Naive thymus-derived CD4-positive, alpha-beta T cell (primary cell): Measurements from ENCODE around the gene SNRPD3. TPM values are rescaled to one million over a fixed set of nuclear protein-coding genes. Genes with fewer than 3 reads are reported as not detected.

Experiments
- ATAC-seq: fragments of 150-1000 bp; cut with Tn5 transposase; 2 replicates; pipeline ENCODE4 v1.10.0; 2021; ENCODE audit warnings: mild to moderate bottlenecking, moderate library complexity
- CTCF ChIA-PET: fragments of 350-600 bp; sonication (Branson Sonifier 250); formaldehyde crosslinking; loops from one replicate; lab custom pipeline; 2021; ENCODE audit warnings: antibody characterized with exemption; lab: Charles Lee
- POLR2A ChIA-PET: fragments of 350-600 bp; sonication (Branson Sonifier 250); formaldehyde crosslinking; loops from one replicate; lab custom pipeline; 2021; ENCODE audit warnings: antibody characterized with exemption, inconsistent platforms; lab: Charles Lee
- DNase-seq, 9 donors: peaks; one replicate each; pipeline versions ENCODE4 v3.0.0 to v3.0.0-alpha.2; 2020 to 2022; ENCODE audit warnings: mixed read lengths in 1 of 9
- H3K27ac ChIP-seq: one replicate; pipeline ENCODE4 v1.7.0; 2013; ENCODE audit warnings: mild to moderate bottlenecking, low read depth, low read length, moderate library complexity
- H3K27me3 ChIP-seq, 2 donors: one replicate each; pipeline ENCODE4 v1.7.0; 2013; ENCODE audit warnings: low read length in 2 of 2, mild to moderate bottlenecking in 2 of 2, moderate library complexity in 2 of 2; ENCODE audit not compliant: control insufficient read depth in 2 of 2, insufficient read depth in 2 of 2
- H3K36me3 ChIP-seq, 3 experiments: 1 replicate in 2 of 3; 2 replicates in 1 of 3; pipeline ENCODE4 v1.7.0; 2013; ENCODE audit warnings: low read length in 3 of 3, mild to moderate bottlenecking in 3 of 3, moderate library complexity in 1 of 3; ENCODE audit not compliant: insufficient read depth in 3 of 3, control insufficient read depth in 2 of 3
- H3K4me1 ChIP-seq, 2 donors: one replicate each; pipeline ENCODE4 v1.7.0; 2013; ENCODE audit warnings: low read length in 2 of 2, mild to moderate bottlenecking in 2 of 2, moderate library complexity in 1 of 2; ENCODE audit not compliant: control insufficient read depth in 2 of 2, insufficient read depth in 2 of 2
- H3K4me3 ChIP-seq: 2 replicates; pipeline ENCODE4 v1.7.0; 2013; ENCODE audit warnings: mild to moderate bottlenecking, low read length
- H3K9me3 ChIP-seq, 3 experiments: 1 replicate in 2 of 3; 2 replicates in 1 of 3; pipeline ENCODE4 v1.7.0; 2013; ENCODE audit warnings: low read length in 3 of 3; ENCODE audit not compliant: control insufficient read depth in 2 of 3
- H3K27ac Mint-ChIP-seq, 9 donors: one replicate each; pipeline ENCODE4 v1.8.0; 2020 to 2022; ENCODE audit warnings: mixed read lengths in 9 of 9, mild to moderate bottlenecking in 8 of 9, moderate library complexity in 5 of 9, inconsistent platforms in 2 of 9
- H3K27me3 Mint-ChIP-seq, 5 donors: one replicate each; pipeline ENCODE4 v1.8.0; 2021 to 2022; ENCODE audit warnings: mixed read lengths in 5 of 5, mild to moderate bottlenecking in 1 of 5
- H3K36me3 Mint-ChIP-seq, 5 donors: one replicate each; pipeline ENCODE4 v1.8.0; 2020 to 2022; ENCODE audit warnings: mixed read lengths in 5 of 5, mild to moderate bottlenecking in 3 of 5, inconsistent platforms in 1 of 5
- H3K4me1 Mint-ChIP-seq, 7 donors: one replicate each; pipeline ENCODE4 v1.8.0; 2020 to 2022; ENCODE audit warnings: mixed read lengths in 7 of 7, mild to moderate bottlenecking in 3 of 7, inconsistent platforms in 1 of 7
- H3K4me3 Mint-ChIP-seq, 10 donors: one replicate each; pipeline ENCODE4 v1.8.0; 2020 to 2022; ENCODE audit warnings: mild to moderate bottlenecking in 10 of 10, mixed read lengths in 10 of 10, moderate library complexity in 6 of 10, inconsistent platforms in 2 of 10
- H3K9me3 Mint-ChIP-seq, 11 donors: one replicate each; pipeline ENCODE4 v1.8.0; 2020 to 2022; ENCODE audit warnings: mixed read lengths in 11 of 11, mild to moderate bottlenecking in 4 of 11, inconsistent platforms in 1 of 11, moderate library complexity in 1 of 11
- intact Hi-C, 2 donors: fragments of 100-400 bp; cut with micrococcal nuclease; formaldehyde crosslinking; loops; one replicate each; pipeline ENCODE4 v1.15.1; 2023
- polyA plus RNA-seq, 2 donors: library from polyadenylated mRNA; unstranded; fragments of 300-500 nt; fragmentation: Illumina TruSeq; gene quantifications; one replicate each; pipeline ENCODE4 v1.2.3, GENCODE V29; 2021
- total RNA-seq, 6 experiments: library from RNA in 5 of 6; stranded (reverse) in 5 of 6; gene quantifications; 1 replicate in 5 of 6; 2 replicates in 1 of 6; pipeline ENCODE4 v1.2.3 and lab custom pipeline; 2021 to 2026

SNRPD3 gene
- total and polyA plus RNA-seq, 7 experiments from 2014 or later: 47.5 to 95.1 (median 83.8) TPM

DNA sequence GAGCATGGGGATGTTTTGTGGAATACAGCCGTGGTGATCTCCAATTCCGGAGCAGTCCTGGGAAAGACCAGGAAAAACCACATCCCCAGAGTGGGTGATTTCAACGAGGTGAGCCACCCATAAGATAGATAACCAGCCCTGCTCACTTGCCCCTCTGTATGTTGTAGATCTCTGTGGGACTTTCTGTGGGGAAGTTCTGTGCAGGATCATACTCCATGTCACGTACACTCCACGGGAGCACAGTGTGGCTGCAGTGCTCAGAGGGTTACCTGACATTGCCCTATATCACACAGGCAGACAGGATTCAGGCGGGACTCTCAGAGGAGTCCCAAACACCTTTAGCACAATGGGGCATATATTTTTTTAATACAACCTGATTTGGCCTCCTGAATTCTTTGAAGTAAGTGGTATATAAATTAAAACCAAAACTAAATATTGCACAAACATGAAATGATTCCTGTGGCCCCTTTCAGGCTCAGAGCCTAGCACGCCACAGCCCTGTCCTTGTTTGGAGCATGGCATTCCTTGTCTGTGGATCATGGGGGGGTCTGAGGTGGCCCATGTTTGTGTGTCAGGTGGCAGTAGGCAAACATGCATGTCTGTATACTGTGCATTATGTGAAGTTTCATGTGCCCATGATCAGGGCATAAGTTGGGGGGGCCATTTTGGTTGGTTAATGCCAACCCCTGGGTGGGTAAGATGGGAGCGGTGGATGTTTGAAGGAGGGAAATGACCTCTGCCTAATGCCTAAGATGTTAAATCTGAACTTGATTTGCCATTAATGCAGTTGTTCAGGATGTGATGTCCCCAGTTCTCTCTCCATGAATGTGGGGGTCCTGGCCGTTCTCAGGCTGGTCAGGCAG is 42.2 kb upstream of the SNRPD3 start:
- H3K27ac ChIP-seq: no peak overlapping the region
- no peak overlapping the region for H3K27ac Mint-ChIP-seq
- H3K9me3 Mint-ChIP-seq: no peaks in the 10 kb centered on the region
- H3K36me3 Mint-ChIP-seq: peaks cover 0 to 3% (median 0%) of the 10 kb centered on the region in 5 donors
- H3K9me3 ChIP-seq: no peaks in the 10 kb centered on the region
- peaks cover 0 to 7% (median 0%) of the 10 kb centered on the region in 5 donors for H3K27me3 Mint-ChIP-seq
- no peak for ATAC-seq
- H3K4me1 Mint-ChIP-seq: peaks cover 0 to 23% (median 8%) of the 10 kb centered on the region in 7 donors
- ChIA-PET POLR2A (no interaction called here), CTCF (no interaction called here)
- intact Hi-C loops: no loop called here
- DNase-seq: no peak
- no peaks in the 10 kb centered on the region for H3K27me3 ChIP-seq
- H3K4me1 ChIP-seq: no peaks in the 10 kb centered on the region
- H3K4me3 ChIP-seq: no peak overlapping the region
- no peak overlapping the region for H3K4me3 Mint-ChIP-seq
- no peaks in the 10 kb centered on the region for H3K36me3 ChIP-seq

DNA sequence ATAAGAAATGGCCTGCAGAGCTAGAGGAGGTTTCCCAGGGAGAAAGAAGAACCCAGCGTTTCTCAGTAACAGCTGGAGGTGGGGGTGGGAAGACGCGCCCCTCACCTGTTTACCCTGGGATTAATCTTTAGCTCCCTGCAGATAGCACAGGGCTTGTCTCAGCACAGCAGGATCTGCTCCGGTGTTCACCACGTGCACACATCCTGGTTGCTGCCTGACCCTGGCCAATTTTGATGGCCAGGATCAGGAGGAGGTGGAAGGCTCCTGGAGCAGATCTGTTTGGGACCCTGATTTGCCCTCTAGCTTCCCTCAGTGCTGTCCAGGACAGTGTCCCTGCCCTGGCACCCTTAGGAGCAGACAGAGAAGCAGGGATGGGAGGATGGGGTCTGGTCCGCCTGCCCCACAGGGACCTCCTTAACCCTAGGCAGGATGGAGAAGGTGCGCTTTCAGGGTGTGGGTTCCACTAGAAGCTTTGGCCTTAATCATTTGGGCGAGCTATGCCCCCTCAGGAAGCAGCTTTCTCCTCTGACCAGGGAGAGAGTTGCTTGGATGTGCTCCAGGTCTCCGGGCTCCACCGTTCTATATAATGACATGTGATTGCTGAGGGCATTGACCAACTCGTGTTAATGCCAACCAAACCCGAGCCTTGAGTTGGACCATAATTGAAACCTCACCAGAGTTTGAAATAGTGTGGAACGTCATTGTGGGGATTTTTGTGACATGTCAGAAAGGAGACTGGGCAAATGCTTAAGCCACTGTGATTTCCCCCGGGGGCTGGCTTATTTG is 41.4 kb upstream of the SNRPD3 start:
- CTCF ChIA-PET: no interaction called here
- Histone ChIP-seq H3K27ac (no peak overlapping the region), H3K9me3 (no peaks in the 10 kb centered on the region), H3K27me3 (no peaks in the 10 kb centered on the region), H3K4me3 (no peak overlapping the region), H3K36me3 (no peaks in the 10 kb centered on the region), H3K4me1 (no peaks in the 10 kb centered on the region)
- Mint-ChIP-seq H3K4me1 (peaks cover 0 to 28% (median 8%) of the 10 kb centered on the region in 7 donors), H3K27me3 (peaks cover 0 to 3% (median 0%) of the 10 kb centered on the region in 5 donors), H3K9me3 (no peaks in the 10 kb centered on the region), H3K36me3 (peaks cover 0 to 3% (median 0%) of the 10 kb centered on the region in 5 donors), H3K27ac (no peak overlapping the region), H3K4me3 (no peak overlapping the region)
- no peak for ATAC-seq
- no peak for DNase-seq
- intact Hi-C loops: no loop called here
- POLR2A ChIA-PET: no interaction called here

DNA sequence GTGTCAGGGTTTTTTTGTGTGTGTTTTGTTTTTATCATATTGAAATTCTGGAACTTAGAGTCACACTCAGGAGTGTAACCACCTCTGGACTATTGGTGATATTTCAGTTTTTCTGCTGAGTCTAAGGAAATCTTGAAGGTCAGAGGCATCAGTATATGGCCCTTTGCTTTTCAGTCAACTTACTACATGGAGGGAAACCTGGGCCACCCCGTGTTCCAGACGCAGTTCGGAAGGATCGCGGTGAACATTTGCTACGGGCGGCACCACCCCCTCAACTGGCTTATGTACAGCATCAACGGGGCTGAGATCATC is 40.8 kb upstream of the SNRPD3 start:
- no peaks in the 10 kb centered on the region for H3K36me3 ChIP-seq
- Mint-ChIP-seq H3K27me3 (peaks cover 0 to 3% (median 0%) of the 10 kb centered on the region in 5 donors), H3K4me3 (no peak overlapping the region), H3K9me3 (no peaks in the 10 kb centered on the region), H3K36me3 (peaks cover 0 to 3% (median 0%) of the 10 kb centered on the region in 5 donors), H3K27ac (no peak overlapping the region), H3K4me1 (peaks cover 0 to 28% (median 8%) of the 10 kb centered on the region in 7 donors)
- H3K4me1 ChIP-seq: no peaks in the 10 kb centered on the region
- H3K9me3 ChIP-seq: no peaks in the 10 kb centered on the region
- H3K27ac ChIP-seq: no peak overlapping the region
- no peak overlapping the region for H3K4me3 ChIP-seq
- no peak for DNase-seq
- no peaks in the 10 kb centered on the region for H3K27me3 ChIP-seq
- CTCF ChIA-PET: interaction anchor here (0.6 kb wide), 1 partner anchor 244 kb away, joined by 3 read pairs; no protein-coding TSS in a partner anchor
- no peak for ATAC-seq
- intact Hi-C loops: no loop called here
- POLR2A ChIA-PET: no interaction called here

DNA sequence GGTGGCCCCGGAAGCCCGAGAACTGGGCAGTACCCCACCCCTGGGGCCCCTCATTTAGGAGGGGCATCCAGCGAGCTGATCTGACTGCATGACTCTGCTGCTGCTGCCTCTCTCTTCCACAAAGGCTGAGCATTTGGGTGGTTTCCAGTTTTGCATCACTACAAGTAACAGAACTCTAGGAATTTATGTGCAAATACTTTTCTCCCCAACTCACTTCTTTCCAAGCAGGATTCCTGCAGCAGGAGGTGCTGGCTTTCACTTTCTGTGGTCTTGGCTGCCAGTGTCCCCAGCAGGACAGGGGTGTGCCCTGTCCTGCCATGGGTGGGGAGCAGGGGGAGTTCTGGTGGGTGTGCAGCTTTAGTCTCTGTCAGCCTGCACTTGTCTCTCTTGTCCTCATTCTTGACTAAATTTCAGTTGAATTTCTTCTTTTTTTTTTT is 39.5 kb upstream of the SNRPD3 start:
- peaks cover 0 to 16% (median under 1%) of the 10 kb centered on the region in 7 donors for H3K4me1 Mint-ChIP-seq
- Histone ChIP-seq H3K36me3 (no peaks in the 10 kb centered on the region), H3K9me3 (no peaks in the 10 kb centered on the region), H3K4me1 (no peaks in the 10 kb centered on the region), H3K27ac (no peak overlapping the region), H3K4me3 (no peak overlapping the region), H3K27me3 (no peaks in the 10 kb centered on the region)
- H3K9me3 Mint-ChIP-seq: no peaks in the 10 kb centered on the region
- H3K27me3 Mint-ChIP-seq: peaks cover 0 to 3% (median 0%) of the 10 kb centered on the region in 5 donors
- ChIA-PET CTCF (interaction anchor here (0.6 kb wide), 1 partner anchor 1988 kb away, joined by 4 read pairs; no protein-coding TSS in a partner anchor), POLR2A (no interaction called here)
- intact Hi-C loops: no loop called here
- peak; percentile 56 for ATAC-seq
- peaks cover 0 to 3% (median 0%) of the 10 kb centered on the region in 5 donors for H3K36me3 Mint-ChIP-seq
- H3K4me3 Mint-ChIP-seq: no peak overlapping the region
- no peak overlapping the region for H3K27ac Mint-ChIP-seq
- DNase-seq: no peak

DNA sequence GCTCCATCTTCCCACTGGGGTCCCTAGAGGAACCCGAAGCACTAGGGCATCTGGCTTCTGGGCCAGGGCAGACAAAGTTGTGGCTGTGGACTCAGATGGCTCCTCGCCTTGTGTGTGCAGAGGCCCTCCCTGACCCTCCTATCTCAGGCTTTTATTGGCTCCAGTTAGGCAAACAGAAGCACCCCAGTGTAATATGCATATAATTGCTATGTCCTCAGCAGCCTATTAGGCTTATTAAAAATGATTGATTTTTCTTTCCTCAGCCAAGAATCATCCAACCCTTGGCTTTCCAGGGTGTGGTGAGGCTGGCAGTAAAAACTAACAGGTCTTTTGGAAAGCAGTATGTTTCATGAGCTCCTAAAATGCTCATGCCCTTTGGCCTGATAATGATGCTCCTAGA is 38.4 kb upstream of the SNRPD3 start:
- no peak overlapping the region for H3K27ac ChIP-seq
- no peak overlapping the region for H3K27ac Mint-ChIP-seq

DNA sequence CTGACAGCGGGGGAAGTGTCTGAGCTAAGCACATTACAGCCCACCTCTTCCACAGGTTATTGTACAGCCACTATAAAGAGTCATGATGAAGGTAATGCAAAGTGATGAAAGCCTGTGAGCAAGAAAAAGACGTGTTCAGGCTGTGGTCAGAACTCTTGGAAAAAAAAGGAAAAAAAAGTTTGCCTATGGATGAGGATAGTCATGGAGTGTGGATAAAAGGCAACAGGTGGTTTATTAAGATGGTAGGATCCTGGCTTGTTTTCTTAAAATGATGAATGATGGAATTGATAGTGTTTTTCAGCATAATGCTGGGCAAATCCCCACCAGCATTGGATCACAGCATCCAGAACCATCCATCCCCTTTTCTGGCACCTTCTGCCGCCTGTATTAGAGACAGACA is 37.6 kb upstream of the SNRPD3 start:
- no peak overlapping the region for H3K4me3 Mint-ChIP-seq
- H3K27me3 Mint-ChIP-seq: peaks cover 0 to 3% (median 0%) of the 10 kb centered on the region in 5 donors
- ATAC-seq (no peak), DNase-seq (no peak)
- H3K4me3 ChIP-seq: no peak overlapping the region
- H3K9me3 Mint-ChIP-seq: no peaks in the 10 kb centered on the region
- no peaks in the 10 kb centered on the region for H3K27me3 ChIP-seq
- H3K27ac Mint-ChIP-seq: no peak overlapping the region
- no peak overlapping the region for H3K27ac ChIP-seq
- H3K4me1 ChIP-seq: no peaks in the 10 kb centered on the region
- no peaks in the 10 kb centered on the region for H3K36me3 ChIP-seq
- POLR2A ChIA-PET: no interaction called here
- H3K9me3 ChIP-seq: no peaks in the 10 kb centered on the region
- intact Hi-C loops: no loop called here
- CTCF ChIA-PET: interaction anchor here (1.4 kb wide), 1 partner anchor 16 kb away, joined by 5 read pairs; no protein-coding TSS in a partner anchor
- H3K36me3 Mint-ChIP-seq: peaks cover 0 to 3% (median 0%) of the 10 kb centered on the region in 5 donors
- H3K4me1 Mint-ChIP-seq: peaks cover 0 to 14% (median 5%) of the 10 kb centered on the region in 7 donors

More for the DNA sequence above, 38.4 kb upstream of the SNRPD3 start:
- ATAC-seq (no peak), DNase-seq (no peak)
- Mint-ChIP-seq H3K9me3 (no peaks in the 10 kb centered on the region), H3K36me3 (peaks cover 0 to 3% (median 0%) of the 10 kb centered on the region in 5 donors), H3K4me1 (peaks cover 0 to 14% (median 5%) of the 10 kb centered on the region in 7 donors), H3K27me3 (peaks cover 0 to 3% (median 0%) of the 10 kb centered on the region in 5 donors), H3K4me3 (no peak overlapping the region)
- no peaks in the 10 kb centered on the region for H3K36me3 ChIP-seq
- ChIA-PET CTCF (no interaction called here), POLR2A (interaction anchor here (0.5 kb wide), 1 partner anchor 115 kb away, joined by 3 read pairs; no protein-coding TSS in a partner anchor)
- no peak overlapping the region for H3K4me3 ChIP-seq
- H3K27me3 ChIP-seq: no peaks in the 10 kb centered on the region
- intact Hi-C loops: no loop called here
- H3K4me1 ChIP-seq: no peaks in the 10 kb centered on the region
- H3K9me3 ChIP-seq: no peaks in the 10 kb centered on the region
